RWPE1 (cell line): ENCODE data around the gene SLC27A6.
"Not testable (repeated sequence)": the region's sequence is repeated elsewhere in the genome, so short reads cannot be mapped to it uniquely, and the experiment has no call there.

ENCODE experiments used
- CTCF ChIA-PET: fragments of 350-600 bp; sonication (Branson Sonifier 250); formaldehyde crosslinking; extraction: SDS; loops from one replicate; lab custom pipeline; 2021; lab: Yijun Ruan, JAX
- POLR2A ChIA-PET: fragments of 400-600 bp; formaldehyde crosslinking; extraction: SDS; loops from one replicate; lab custom pipeline; 2020; ENCODE audit warnings: antibody characterized with exemption; ENCODE audit not compliant: low non-redundant PET; lab: Yijun Ruan, JAX
- DNase-seq: peaks from one replicate; pipeline ENCODE4 v3.0.0; 2012; ENCODE audit warnings: low spot score
- H3K27ac ChIP-seq: fragments of 450-650 bp; 2 replicates; pipeline ENCODE4 v1.5.1; 2017
- CTCF ChIP-seq: fragments of 450-650 bp; conservative IDR thresholded peaks from 2 replicates; pipeline ENCODE4 v1.5.1; 2017; ENCODE audit warnings: low read depth, mild to moderate bottlenecking

SLC27A6 gene

GRCh38 chr5:128965011-128965637 is at the start of gene SLC27A6:
SLC27A6 (plus strand) TSS chr5:128965488; CDS start chr5:128966138, 650 bp downstream.
- no peak for DNase-seq
- CTCF ChIA-PET: interaction anchor here (0.8 to 2.0 kb wide), 2 partner anchors 43 to 59 kb away, joined by 4 to 8 read pairs; no protein-coding TSS in a partner anchor
- no peak within 1 kb of the TSS for H3K27ac ChIP-seq

GRCh38 chr5:128919542-128919941 is 45.7 kb upstream of the SLC27A6 start:
- no peak for DNase-seq
- TF ChIP-seq CTCF: no peak
- CTCF ChIA-PET: no interaction called here
- no peak overlapping the region for H3K27ac ChIP-seq
- POLR2A ChIA-PET: no interaction called here

More at GRCh38 chr5:128965011-128965637, at the start of gene SLC27A6:
- POLR2A ChIA-PET: no interaction called here
- no peak for TF ChIP-seq CTCF

- peak; percentile 59 for DNase-seq
- no peak overlapping the region for H3K27ac ChIP-seq
- ChIA-PET POLR2A (no interaction called here), CTCF (interaction anchor here (0.5 kb wide), 1 partner anchor 224 kb away, joined by 3 read pairs; no protein-coding TSS in a partner anchor)
- TF ChIP-seq CTCF: no peak
Observed at GRCh38 chr5:128920345-128921215, 44.7 kb upstream of the SLC27A6 start.

- ChIA-PET CTCF (interaction anchor here (0.7 kb wide), 1 partner anchor 394 kb away, joined by 4 read pairs; no protein-coding TSS in a partner anchor), POLR2A (no interaction called here)
- no peak for TF ChIP-seq CTCF
- no peak overlapping the region for H3K27ac ChIP-seq
- DNase-seq: no peak
Observed at GRCh38 chr5:128924299-128924698, 41.0 kb upstream of the SLC27A6 start.

- ChIA-PET POLR2A (no interaction called here), CTCF (interaction anchor here (0.6 to 1.3 kb wide), 2 partner anchors 21 to 926 kb away, joined by 3 to 4 read pairs; no protein-coding TSS in a partner anchor)
- H3K27ac ChIP-seq: no peak overlapping the region
- no peak for DNase-seq
- TF ChIP-seq CTCF: no peak
Observed at GRCh38 chr5:128925973-128926372, 39.3 kb upstream of the SLC27A6 start.

GRCh38 chr5:128927644-128928043 is 37.6 kb upstream of the SLC27A6 start:
- no peak for DNase-seq
- no peak overlapping the region for H3K27ac ChIP-seq

GRCh38 chr5:128932232-128932631 is 33.1 kb upstream of the SLC27A6 start:
- CTCF ChIA-PET, H3K27ac ChIP-seq, DNase-seq, POLR2A ChIA-PET: not testable (repeated sequence)

More at GRCh38 chr5:128927644-128928043, 37.6 kb upstream of the SLC27A6 start:
- CTCF ChIA-PET: no interaction called here
- POLR2A ChIA-PET: no interaction called here
- no peak for TF ChIP-seq CTCF

- POLR2A ChIA-PET, H3K27ac ChIP-seq, CTCF ChIA-PET, DNase-seq: not testable (repeated sequence)
Observed at GRCh38 chr5:128943100-128943499, 22.2 kb upstream of the SLC27A6 start.
